ENCODE data around the gene ATL2. TPM values are rescaled to one million over a fixed set of nuclear protein-coding genes. Genes with fewer than 3 reads are reported as not detected.

Gene ATL2
- total and polyA plus RNA-seq, 2 of the 8 experiments (the other 6 are each of a cell fraction or from before 2014, with no cell fraction given): 38.8 to 84.6 TPM

DNA sequence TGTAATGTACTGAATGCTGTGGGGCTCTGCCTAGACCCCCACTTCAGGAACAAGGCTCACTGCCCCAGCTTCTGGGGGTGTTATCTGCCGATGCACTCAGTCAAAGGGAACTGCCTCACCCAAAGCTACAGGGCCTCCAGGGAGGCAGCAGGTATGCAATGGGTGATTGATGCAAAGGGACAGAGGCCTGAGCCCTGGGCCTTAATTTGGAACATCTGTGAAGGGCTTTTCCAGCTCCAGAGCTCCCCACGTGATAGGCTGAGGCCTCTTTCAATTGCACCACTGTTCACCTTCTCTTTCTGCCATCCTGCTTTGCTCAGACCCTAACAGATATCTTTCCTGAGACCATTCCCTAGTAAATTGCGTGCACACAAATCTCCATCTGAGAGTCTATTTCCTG, 131.0 kb downstream of the ATL2 start:
- Histone ChIP-seq H3K79me2 (ENCODE audit: control insufficient read depth in 1 of 2, insufficient read depth in 2 of 2, low read length in 2 of 2) (no peaks in the 10 kb centered on the region), H3K36me3 (ENCODE audit: control insufficient read depth in 2 of 4, insufficient read depth in 4 of 4, low read length in 3 of 4) (no peaks in the 10 kb centered on the region), H3K4me2 (ENCODE audit: insufficient read depth in 1 of 2, low read depth in 2 of 2, low read length in 2 of 2) (no peak overlapping the region), H3K9ac (replicated peaks in 1 of 4; ENCODE audit: extremely low read depth in 1 of 4, low read depth in 3 of 4, low read length in 3 of 4) (no peak overlapping the region), H3K23me2 (ENCODE audit: low read depth, low read length) (no peaks in the 10 kb centered on the region), H3K23ac (ENCODE audit: insufficient read length) (no peak overlapping the region), H3K27me3 (replicated peaks in 1 of 4; ENCODE audit: control insufficient read depth in 3 of 4, extremely low read depth in 1 of 4, insufficient read depth in 3 of 4, low read length in 3 of 4) (no peaks in the 10 kb centered on the region), H2BK15ac (ENCODE audit: low read length) (no peak overlapping the region), H4K20me1 (replicated peaks in 1 of 2; ENCODE audit: control insufficient read depth in 1 of 2, insufficient read depth in 2 of 2, low read length in 2 of 2) (no peaks in the 10 kb centered on the region), H4K5ac (ENCODE audit: insufficient read length, low read depth, low read length) (no peak overlapping the region), H3K4me3 (ENCODE audit: extremely low read depth in 1 of 4, insufficient read depth in 2 of 4, low read depth in 3 of 4, low read length in 4 of 4) (no peak overlapping the region), H3K9me3 (ENCODE audit: insufficient read depth in 2 of 2, low read depth in 1 of 2, low read length in 1 of 2) (no peaks in the 10 kb centered on the region), H3K56ac (replicated peaks; ENCODE audit: insufficient read length, low read depth, low read length) (no peak overlapping the region), H4K91ac (replicated peaks; ENCODE audit: insufficient read length, low read length) (no peak overlapping the region), H3K27ac (ENCODE audit: low read depth, low read length) (no peak overlapping the region), H3K79me1 (ENCODE audit: low read depth, low read length) (no peaks in the 10 kb centered on the region), H3K14ac (ENCODE audit: insufficient read length) (no peak overlapping the region), H3K4me1 (replicated peaks in 1 of 4; ENCODE audit: control insufficient read depth in 3 of 4, insufficient read depth in 4 of 4, low read length in 3 of 4) (no peaks in the 10 kb centered on the region), H2BK20ac (ENCODE audit: low read length) (no peak overlapping the region), H2BK5ac (ENCODE audit: low read depth, low read length) (no peak overlapping the region), H3K18ac (ENCODE audit: extremely low read depth, low read length) (no peak overlapping the region), H2BK12ac (ENCODE audit: low read depth, low read length) (no peak overlapping the region), H3K4ac (replicated peaks; ENCODE audit: insufficient read length, low read depth, low read length) (no peak overlapping the region), H2AK5ac (ENCODE audit: low read depth, low read length) (no peak overlapping the region), H2AFZ (ENCODE audit: low read length) (no peak overlapping the region), H4K8ac (ENCODE audit: extremely low read depth, insufficient read depth, low read length) (no peak overlapping the region), H2BK120ac (replicated peaks; ENCODE audit: low read depth, low read length) (no peak overlapping the region)
- DNase-seq (ENCODE audit: low read depth in 1 of 2, low spot score in 2 of 2) (no peak), FAIRE-seq (no peak)
- 85% methylated on average over 3 of the region's 3 CpGs; no CpG with 5 or more reads in 1 of the 2 experiments for WGBS, 2 experiments (ENCODE audit: extremely low coverage in 1 of 2, insufficient coverage in 1 of 2, insufficient read length in 1 of 2, insufficient replicate concordance in 2 of 2, low coverage in 1 of 2, low lambda C conversion rate in 2 of 2, missing lambda C conversion rate in 1 of 2)
- ChIA-PET CTCF (ENCODE audit: partially characterized antibody) (interaction anchor here (0.6 to 2.5 kb wide), 7 partner anchors 11 to 130 kb away, joined by 3 to 10 read pairs (median 3); no protein-coding TSS in a partner anchor), POLR2A (ENCODE audit: partially characterized antibody) (interaction anchor here (0.7 kb wide), 1 partner anchor 210 kb away, joined by 3 read pairs; no protein-coding TSS in a partner anchor)

Measured in H1 (cell line).